ENCODE measurements around the gene ZNF845. TPM values are rescaled to one million over a fixed set of nuclear protein-coding genes. Genes with fewer than 3 reads are reported as not detected.
"Not testable (repeated sequence)": the region's sequence is repeated elsewhere in the genome, so short reads cannot be mapped to it uniquely, and the experiment has no call there.

Gene ZNF845
- total RNA-seq, 2 experiments from 2014 or later: 6.8 to 7.2 TPM

DNA sequence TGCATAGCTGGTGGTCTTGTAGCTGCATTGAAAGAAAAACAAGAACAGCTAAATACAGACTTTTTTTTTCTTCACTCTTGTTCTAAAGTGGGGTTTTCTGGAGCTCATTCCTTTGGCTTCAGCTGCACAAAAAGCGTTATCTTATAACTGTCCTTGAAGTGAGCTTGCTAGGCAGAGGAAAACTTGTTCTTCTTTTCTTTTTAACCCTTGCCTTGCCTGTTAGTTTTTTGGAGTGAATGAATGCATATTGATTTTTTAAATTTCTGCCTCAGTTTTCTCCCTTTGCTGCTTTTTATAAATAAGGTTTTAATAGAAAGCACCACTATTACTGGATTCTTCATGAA, 62.9 kb downstream of the ZNF845 start:
- ChIA-PET POLR2A (interaction anchor here (0.6 kb wide), 1 partner anchor 10 kb away, joined by 3 read pairs; no protein-coding TSS in a partner anchor), CTCF (ENCODE audit: unreplicated experiment) (no interaction called here)
- no peaks in the 10 kb centered on the region for H3K9me3 ChIP-seq (ENCODE audit: low read length)
- no peak for DNase-seq (ENCODE audit: low spot score)
- no peaks in the 10 kb centered on the region for H3K9me2 ChIP-seq (ENCODE audit: insufficient read depth, low read length)
- H3K79me2 ChIP-seq (ENCODE audit: insufficient read depth, low read depth, low read length): peaks cover 13% of the 10 kb centered on the region; the same call in 1 of the 2 replicates
- peak overlapping the region; percentile 87 for H3K4me3 ChIP-seq (ENCODE audit: low read depth, low read length, poor library complexity, severe bottlenecking)
- H4K20me1 ChIP-seq (ENCODE audit: insufficient read depth, low read length): no peaks in the 10 kb centered on the region
- H3K36me3 ChIP-seq (ENCODE audit: insufficient read depth, low read length): peaks cover 30% of the 10 kb centered on the region
- no peak overlapping the region for H2AFZ ChIP-seq (ENCODE audit: low read length)
- intact Hi-C loops (cut with micrococcal nuclease; ENCODE audit: unreplicated experiment): loop anchor here (10.0 kb wide), 1 partner anchor 202 kb away; the partner anchor contains the start of gene ZNF665
- peaks cover 10% of the 10 kb centered on the region for H3K4me1 ChIP-seq (ENCODE audit: insufficient read depth, low read length, poor library complexity, severe bottlenecking)
- H3K4me2 ChIP-seq (ENCODE audit: low read length): peak overlapping the region; percentile 74
- TF ChIP-seq CTCF (conservative IDR thresholded peaks at IDR 0.05; ENCODE audit: low read length) (no peak), EZH2phosphoT487 (IDR thresholded peaks at IDR 0.05; ENCODE audit: borderline replicate concordance, low read depth, low read length) (no peak)
- BruUV-seq (replicated peaks): no TSS peak
- H3K27ac ChIP-seq (ENCODE audit: low read depth, low read length, poor library complexity, severe bottlenecking): no peak overlapping the region

GRCh38 chr19:53397918-53398317, 64.4 kb downstream of the ZNF845 start:
- H3K36me3 ChIP-seq (ENCODE audit: insufficient read depth, low read length): peaks cover 45% of the 10 kb centered on the region
- intact Hi-C loops (cut with micrococcal nuclease; ENCODE audit: unreplicated experiment): loop anchor here (10.0 kb wide), 1 partner anchor 203 kb away; the partner anchor contains the start of gene ZNF665
- H3K9me3 ChIP-seq (ENCODE audit: low read length); H3K27ac ChIP-seq (ENCODE audit: low read depth, low read length, poor library complexity, severe bottlenecking); H2AFZ ChIP-seq (ENCODE audit: low read length); H3K4me2 ChIP-seq (ENCODE audit: low read length); H4K20me1 ChIP-seq (ENCODE audit: insufficient read depth, low read length); CTCF ChIA-PET (ENCODE audit: unreplicated experiment); BruUV-seq (replicated peaks); DNase-seq (ENCODE audit: low spot score); H3K4me1 ChIP-seq (ENCODE audit: insufficient read depth, low read length, poor library complexity, severe bottlenecking); H3K9me2 ChIP-seq (ENCODE audit: insufficient read depth, low read length); H3K4me3 ChIP-seq (ENCODE audit: low read depth, low read length, poor library complexity, severe bottlenecking); POLR2A ChIA-PET: not testable (repeated sequence)
- peaks cover 13% of the 10 kb centered on the region; the same call in 1 of the 2 replicates for H3K79me2 ChIP-seq (ENCODE audit: insufficient read depth, low read depth, low read length)

Other genes with a start within 250 kb of the ZNF845 start
- gene ZNF160, start 230.3 kb upstream of the ZNF845 start, total RNA-seq (2014; rRNA removed; shearing (Covaris generic)): 18.8 and 19.7 TPM in 2 replicates
- 35.5 and 40.4 TPM in 2 replicates for gene ZNF160, start 230.3 kb upstream of the ZNF845 start, total RNA-seq (2022)
- gene ZNF415, start 200.8 kb upstream of the ZNF845 start, total RNA-seq (2014; rRNA removed; shearing (Covaris generic)): 0.18 and 0.63 TPM in 2 replicates
- gene ZNF415, start 200.8 kb upstream of the ZNF845 start, total RNA-seq (2022): 0.51 and 0.89 TPM in 2 replicates
- 11.6 and 11.8 TPM in 2 replicates for gene ZNF347, start 174.7 kb upstream of the ZNF845 start, total RNA-seq (2014; rRNA removed; shearing (Covaris generic))
- 13.9 and 15.6 TPM in 2 replicates for gene ZNF347, start 174.7 kb upstream of the ZNF845 start, total RNA-seq (2022)
- gene ZNF665, start 140.4 kb upstream of the ZNF845 start, total RNA-seq (2014; rRNA removed; shearing (Covaris generic)): 3.3 and 12.2 TPM in 2 replicates
- gene ZNF665, start 140.4 kb upstream of the ZNF845 start, total RNA-seq (2022): 9.8 and 12.2 TPM in 2 replicates
- not detected in 2 replicates for gene ZNF677, start 78.9 kb upstream of the ZNF845 start, total RNA-seq (2014; rRNA removed; shearing (Covaris generic))
- not detected in 2 replicates for gene ZNF677, start 78.9 kb upstream of the ZNF845 start, total RNA-seq (2022)
- not detected in 2 replicates for gene VN1R2, start 75.5 kb upstream of the ZNF845 start, total RNA-seq (2014; rRNA removed; shearing (Covaris generic))
- gene VN1R2, start 75.5 kb upstream of the ZNF845 start, total RNA-seq (2022): not detected in 2 replicates
- gene VN1R4, start 66.0 kb upstream of the ZNF845 start, total RNA-seq (2014; rRNA removed; shearing (Covaris generic)): not detected in 2 replicates
- gene VN1R4, start 66.0 kb upstream of the ZNF845 start, total RNA-seq (2022): not detected in 2 replicates
- gene ZNF525, start 32.0 kb downstream of the ZNF845 start, total RNA-seq (2014; rRNA removed; shearing (Covaris generic)): 20.2 and 21.0 TPM in 2 replicates
- 21.0 and 23.2 TPM in 2 replicates for gene ZNF525, start 32.0 kb downstream of the ZNF845 start, total RNA-seq (2022)
- 14.6 and 16.2 TPM in 2 replicates for gene ZNF765, start 61.4 kb downstream of the ZNF845 start, total RNA-seq (2014; rRNA removed; shearing (Covaris generic))
- gene ZNF765, start 61.4 kb downstream of the ZNF845 start, total RNA-seq (2022): 14.2 and 17.4 TPM in 2 replicates
- gene ZNF761, start 98.2 kb downstream of the ZNF845 start, total RNA-seq (2014; rRNA removed; shearing (Covaris generic)): 11.0 and 14.0 TPM in 2 replicates
- 16.0 and 17.5 TPM in 2 replicates for gene ZNF761, start 98.2 kb downstream of the ZNF845 start, total RNA-seq (2022)
- 5.9 TPM in 2 replicates for gene ZNF813, start 134.0 kb downstream of the ZNF845 start, total RNA-seq (2014; rRNA removed; shearing (Covaris generic))
- gene ZNF813, start 134.0 kb downstream of the ZNF845 start, total RNA-seq (2022): 6.6 and 6.7 TPM in 2 replicates
- gene ZNF331, start 204.4 kb downstream of the ZNF845 start, total RNA-seq (2014; rRNA removed; shearing (Covaris generic)): 12.3 and 16.2 TPM in 2 replicates
- gene ZNF331, start 204.4 kb downstream of the ZNF845 start, total RNA-seq (2022): 23.7 and 26.3 TPM in 2 replicates